HG02885 (cell line): ENCODE data around the gene PRSS2.
A peak's percentile ranks its signal among the peaks of the same experiment; 100 is the strongest.

ENCODE experiments used
- ATAC-seq: cut with Tn5 transposase; IDR thresholded peaks from one replicate; pipeline ENCODE4 v1.9.1; 2021; ENCODE audit warnings: mild to moderate bottlenecking; ENCODE audit not compliant: unreplicated experiment, poor library complexity

PRSS2 gene

GRCh38 chr7:142782922-142783900 is 12.4 kb downstream of the PRSS2 start:
- peak; percentile 91 for ATAC-seq

GRCh38 chr7:142784096-142784495 is 13.3 kb downstream of the PRSS2 start:
- ATAC-seq = no peak

- no peak for ATAC-seq
Measured at GRCh38 chr7:142784716-142785115, 13.9 kb downstream of the PRSS2 start.

GRCh38 chr7:142785841-142786250 is 15.1 kb downstream of the PRSS2 start:
- no peak for ATAC-seq

- no peak for ATAC-seq
Measured at GRCh38 chr7:142787034-142787768, 16.4 kb downstream of the PRSS2 start.

GRCh38 chr7:142787783-142788182 is 17.0 kb downstream of the PRSS2 start:
- no peak for ATAC-seq

GRCh38 chr7:142788303-142789289 is 17.8 kb downstream of the PRSS2 start:
- no peak for ATAC-seq

- ATAC-seq = no peak
Measured at GRCh38 chr7:142789441-142789840, 18.7 kb downstream of the PRSS2 start.

- no peak for ATAC-seq
Measured at GRCh38 chr7:142790056-142790455, 19.3 kb downstream of the PRSS2 start.

GRCh38 chr7:142790555-142790954 is 19.8 kb downstream of the PRSS2 start:
- ATAC-seq = no peak

- ATAC-seq = no peak
Measured at GRCh38 chr7:142791502-142791901, 20.7 kb downstream of the PRSS2 start.

GRCh38 chr7:142792129-142792528 is 21.4 kb downstream of the PRSS2 start:
- no peak for ATAC-seq

- ATAC-seq = no peak
Measured at GRCh38 chr7:142792593-142792992, 21.8 kb downstream of the PRSS2 start.

- no peak for ATAC-seq
Measured at GRCh38 chr7:142793156-142793555, 22.4 kb downstream of the PRSS2 start.

- no peak for ATAC-seq
Measured at GRCh38 chr7:142795339-142795863, 24.6 kb downstream of the PRSS2 start.

GRCh38 chr7:142796001-142796500 is 25.3 kb downstream of the PRSS2 start:
- ATAC-seq = no peak

- peak; percentile 43 for ATAC-seq
Measured at GRCh38 chr7:142796501-142797390, 26.0 kb downstream of the PRSS2 start.
